Central memory CD4-positive, alpha-beta T cell (primary cell): Measurements from ENCODE around the gene CRIP1.

Experiments
- DNase-seq: peaks from one replicate; pipeline ENCODE4 v3.0.0; 2022

The CRIP1 gene

GRCh38 chr14:105452963-105453362, 33.7 kb upstream of the CRIP1 start:
- no peak for DNase-seq

GRCh38 chr14:105453847-105454246, 32.8 kb upstream of the CRIP1 start:
- no peak for DNase-seq

- no peak for DNase-seq
These were observed 31.5 kb upstream of the CRIP1 start for GRCh38 chr14:105455086-105455640.

GRCh38 chr14:105455766-105456660, 30.7 kb upstream of the CRIP1 start:
- no peak for DNase-seq

GRCh38 chr14:105456736-105457617, 29.7 kb upstream of the CRIP1 start:
- DNase-seq = no peak

GRCh38 chr14:105458010-105458409, 28.7 kb upstream of the CRIP1 start:
- no peak for DNase-seq

- DNase-seq = no peak
These were observed 28.1 kb upstream of the CRIP1 start for GRCh38 chr14:105458571-105458970.

- DNase-seq = no peak
These were observed 26.6 kb upstream of the CRIP1 start for GRCh38 chr14:105460116-105460515.

GRCh38 chr14:105460616-105461015, 26.1 kb upstream of the CRIP1 start:
- DNase-seq = no peak

GRCh38 chr14:105461903-105462302, 24.8 kb upstream of the CRIP1 start:
- no peak for DNase-seq

GRCh38 chr14:105464501-105464900, 22.2 kb upstream of the CRIP1 start:
- no peak for DNase-seq

GRCh38 chr14:105465209-105466031, 21.3 kb upstream of the CRIP1 start:
- DNase-seq = no peak

GRCh38 chr14:105466531-105467248, 20.0 kb upstream of the CRIP1 start:
- DNase-seq = no peak

GRCh38 chr14:105467249-105467941, 19.3 kb upstream of the CRIP1 start:
- no peak for DNase-seq

- no peak for DNase-seq
These were observed 18.7 kb upstream of the CRIP1 start for GRCh38 chr14:105467942-105468471.

- no peak for DNase-seq
These were observed 18.0 kb upstream of the CRIP1 start for GRCh38 chr14:105468621-105469241.

GRCh38 chr14:105469456-105470349, 17.0 kb upstream of the CRIP1 start:
- DNase-seq = no peak

- DNase-seq = no peak
These were observed 16.1 kb upstream of the CRIP1 start for GRCh38 chr14:105470350-105471296.
